GM23338 (cell line): ENCODE results near the gene IRAK1. TPM values are rescaled to one million over a fixed set of nuclear protein-coding genes. Genes with fewer than 3 reads are reported as not detected.

Source experiments
- ATAC-seq: fragments of 200-7000 bp; cut with Tn5 transposase; 3 replicates; pipeline ENCODE4 v1.9.1; 2020
- DNase-seq: peaks from one replicate; pipeline ENCODE4 v3.0.0-alpha.2; 2015; ENCODE audit warnings: low spot score
- H2AFZ ChIP-seq: fragments of 200-600 bp; sonication (generic); 2 replicates; pipeline ENCODE4 v1.8.0; 2016; ENCODE audit warnings: antibody characterized with exemption, mild to moderate bottlenecking, moderate library complexity
- H3F3A ChIP-seq: fragments of 200-600 bp; sonication (generic); replicated peaks from 2 replicates; pipeline ENCODE4 v1.8.0; 2017; ENCODE audit warnings: antibody characterized with exemption, mixed run types, low read depth
- H3K27ac ChIP-seq: fragments of 200-600 bp; sonication (generic); 2 replicates; pipeline ENCODE4 v1.6.1; 2016; ENCODE audit warnings: low read depth
- H3K27me3 ChIP-seq: fragments of 200-600 bp; sonication (generic); 2 replicates; pipeline ENCODE4 v1.8.0; 2016; ENCODE audit warnings: mild to moderate bottlenecking, mixed run types, moderate library complexity; ENCODE audit not compliant: insufficient read depth
- H3K36me3 ChIP-seq: fragments of 200-600 bp; sonication (generic); 2 replicates; pipeline ENCODE4 v1.8.0; 2016; ENCODE audit warnings: mild to moderate bottlenecking; ENCODE audit not compliant: insufficient read depth
- H3K4me1 ChIP-seq: fragments of 200-600 bp; sonication (generic); 2 replicates; pipeline ENCODE4 v1.8.0; 2016; ENCODE audit warnings: mild to moderate bottlenecking, moderate library complexity; ENCODE audit not compliant: insufficient read depth
- H3K4me2 ChIP-seq: fragments of 200-600 bp; sonication (generic); 2 replicates; pipeline ENCODE4 v1.7.1; 2017; ENCODE audit warnings: mixed run types
- H3K4me3 ChIP-seq: fragments of 200-600 bp; sonication (generic); 2 replicates; pipeline ENCODE4 v1.6.1; 2016; ENCODE audit warnings: mixed run types
- H3K79me2 ChIP-seq: fragments of 200-600 bp; sonication (generic); replicated peaks from 2 replicates; pipeline ENCODE4 v1.8.0; 2017; ENCODE audit warnings: mild to moderate bottlenecking; ENCODE audit not compliant: insufficient read depth
- H3K9me2 ChIP-seq: fragments of 200-600 bp; sonication (generic); 2 replicates; pipeline ENCODE4 v1.8.0; 2017; ENCODE audit not compliant: insufficient read depth
- H4K20me1 ChIP-seq: fragments of 200-600 bp; sonication (generic); replicated peaks from 2 replicates; pipeline ENCODE4 v1.8.0; 2017; ENCODE audit warnings: mild to moderate bottlenecking; ENCODE audit not compliant: insufficient read depth
- H3K27ac Mint-ChIP-seq: 2 replicates; pipeline ENCODE4 v1.8.0; 2020; ENCODE audit warnings: inconsistent platforms, mild to moderate bottlenecking, moderate library complexity, mixed read lengths
- H3K27me3 Mint-ChIP-seq: 3 replicates; pipeline ENCODE4 v1.8.0; 2022; ENCODE audit warnings: low read depth, mild to moderate bottlenecking, moderate library complexity, mixed read lengths, inconsistent platforms; ENCODE audit not compliant: insufficient read depth, poor library complexity
- H3K36me3 Mint-ChIP-seq: 3 replicates; pipeline ENCODE4 v1.8.0; 2021; ENCODE audit warnings: low read depth, mild to moderate bottlenecking, inconsistent platforms, moderate library complexity, mixed read lengths
- H3K4me1 Mint-ChIP-seq: 3 replicates; pipeline ENCODE4 v1.8.0; 2020; ENCODE audit warnings: mild to moderate bottlenecking, inconsistent platforms, mixed read lengths
- H3K4me3 Mint-ChIP-seq: 3 replicates; pipeline ENCODE4 v1.8.0; 2021; ENCODE audit warnings: moderate library complexity, mild to moderate bottlenecking, inconsistent platforms, mixed read lengths
- H3K9me3 Mint-ChIP-seq: 3 replicates; pipeline ENCODE4 v1.8.0; 2020; ENCODE audit warnings: moderate library complexity, mild to moderate bottlenecking, inconsistent platforms, mixed read lengths
- CREB1 ChIP-seq: fragments of 250-450 bp; sonication (Bioruptor Pico); IDR thresholded peaks from 2 replicates; pipeline ENCODE4 v1.5.0; 2020; ENCODE audit warnings: low read depth, mild to moderate bottlenecking, moderate library complexity
- CTCF ChIP-seq, 2 experiments: fragments of 200-600 bp in 1 of 2; sonication (generic) in 1 of 2; conservative IDR thresholded peaks; 2 replicates each; pipeline versions ENCODE4 v1.5.1 to v1.6.1; 2016 to 2017; ENCODE audit warnings: antibody characterized with exemption in 2 of 2, low read depth in 2 of 2, mild to moderate bottlenecking in 2 of 2, moderate library complexity in 1 of 2
- ETS1 ChIP-seq: IDR thresholded peaks from 2 replicates; pipeline ENCODE4 v1.6.1; 2016; ENCODE audit warnings: antibody characterized with exemption
- EZH2 ChIP-seq: fragments of 200-600 bp; sonication (generic); IDR thresholded peaks from one replicate; pipeline ENCODE4 v1.8.0; 2017; ENCODE audit warnings: antibody characterized with exemption, mild to moderate bottlenecking, low read depth; ENCODE audit not compliant: unreplicated experiment
- EZH2phosphoT487 ChIP-seq: fragments of 200-600 bp; sonication (generic); IDR thresholded peaks from one replicate; pipeline ENCODE4 v1.8.1; 2018; ENCODE audit warnings: antibody characterized with exemption; ENCODE audit not compliant: unreplicated experiment
- JUNB ChIP-seq: IDR thresholded peaks from one replicate; pipeline ENCODE4 v1.6.1; 2016; ENCODE audit warnings: antibody characterized with exemption; ENCODE audit not compliant: unreplicated experiment
- POLR2AphosphoS5 ChIP-seq: IDR thresholded peaks from 2 replicates; pipeline ENCODE4 v1.6.1; 2016; ENCODE audit warnings: antibody characterized with exemption, low read depth
- REST ChIP-seq: IDR thresholded peaks from one replicate; pipeline ENCODE4 v1.6.1; 2018; ENCODE audit warnings: antibody characterized with exemption; ENCODE audit not compliant: unreplicated experiment
- STAT1 ChIP-seq: IDR thresholded peaks from one replicate; pipeline ENCODE4 v1.6.1; 2016; ENCODE audit warnings: antibody characterized with exemption; ENCODE audit not compliant: unreplicated experiment
- ZNF114 ChIP-seq: fragments of 250-450 bp; sonication (Bioruptor Pico); IDR thresholded peaks from 2 replicates; pipeline ENCODE4 v1.5.0; 2020; ENCODE audit warnings: mild to moderate bottlenecking, moderate library complexity
- ZNF331 ChIP-seq: fragments of 250-450 bp; sonication (Bioruptor Pico); IDR thresholded peaks from 2 replicates; pipeline ENCODE4 v1.5.0; 2020; ENCODE audit warnings: low read depth, mild to moderate bottlenecking, moderate library complexity
- polyA plus RNA-seq: library from polyadenylated mRNA; unstranded; fragments of >200 nt; fragmentation: Nextera tagmentation; extraction: Ambion mirVana; gene quantifications from 2 replicates; pipeline ENCODE4 v1.2.1, GENCODE V29; 2016
- total RNA-seq: library from RNA; depleted of rRNA; stranded (reverse); fragments of >200 nt; shearing (Covaris generic); gene quantifications from 2 replicates; pipeline ENCODE4 v1.2.3, GENCODE V29; 2014

IRAK1 gene
- total and polyA plus RNA-seq, 2 experiments from 2014 or later = 21.6 to 38.0 TPM

GRCh38 chrX:153992180-153992579 is 27.5 kb downstream of the IRAK1 start (continued):
- TF ChIP-seq JUNB = no peak
- no peak for TF ChIP-seq CTCF (conservative IDR thresholded peaks at IDR 0.05; ENCODE audit: low read depth in 2 of 2)
- TF ChIP-seq POLR2AphosphoS5 = no peak
- TF ChIP-seq REST = no peak

- Histone ChIP-seq H3K4me1 (no peaks in the 10 kb centered on the region), H3K27ac (no peak overlapping the region), H3K4me2 (no peak overlapping the region), H3K79me2 (no peaks in the 10 kb centered on the region), H3K36me3 (no peaks in the 10 kb centered on the region), H2AFZ (no peak overlapping the region), H3K27me3 (no peaks in the 10 kb centered on the region), H3K4me3 (no peak overlapping the region), H3K9me2 (no peaks in the 10 kb centered on the region), H3F3A (no peaks in the 10 kb centered on the region), H4K20me1 (no peaks in the 10 kb centered on the region)
- Mint-ChIP-seq H3K9me3 (no peaks in the 10 kb centered on the region), H3K27me3 (peaks cover 2% of the 10 kb centered on the region), H3K4me1 (no peaks in the 10 kb centered on the region), H3K36me3 (no peaks in the 10 kb centered on the region), H3K27ac (no peak overlapping the region), H3K4me3 (no peak overlapping the region)
- DNase-seq (no peak), ATAC-seq (no peak)
- TF ChIP-seq STAT1 = no peak
- no peak for TF ChIP-seq REST
- TF ChIP-seq EZH2phosphoT487 = no peak
- no peak for TF ChIP-seq CTCF (conservative IDR thresholded peaks at IDR 0.05; ENCODE audit: low read depth in 2 of 2)
- TF ChIP-seq ZNF114 = no peak
- no peak for TF ChIP-seq JUNB
- TF ChIP-seq CREB1 = no peak
- TF ChIP-seq EZH2 = no peak
- no peak for TF ChIP-seq ZNF331
- TF ChIP-seq ETS1 = no peak
Observed at GRCh38 chrX:153991013-153991580, 28.6 kb downstream of the IRAK1 start.
